Calu3 (cell line): ENCODE results near the gene KCNH6. TPM values are rescaled to one million over a fixed set of nuclear protein-coding genes. Genes with fewer than 3 reads are reported as not detected.

Source experiments
- BruUV-seq: library from RNA; stranded (reverse); fragments of 400-500 nt; replicated peaks from 2 replicates; lab custom pipeline; 2021; lab: Mats Ljungman, UMichigan
- CTCF ChIA-PET: fragments of 300-600 bp; sonication (Branson Sonifier 250); formaldehyde crosslinking; loops from one replicate; lab custom pipeline; 2022; ENCODE audit warnings: antibody characterized with exemption; lab: Charles Lee
- DNase-seq: peaks from one replicate; pipeline ENCODE4 v3.0.0; 2022
- H3K27ac Mint-ChIP-seq: one replicate; pipeline ENCODE4 v1.8.0; 2022; ENCODE audit warnings: mixed read lengths; ENCODE audit not compliant: unreplicated experiment
- H3K27me3 Mint-ChIP-seq: one replicate; pipeline ENCODE4 v1.8.0; 2022; ENCODE audit warnings: mixed read lengths; ENCODE audit not compliant: unreplicated experiment
- H3K36me3 Mint-ChIP-seq: one replicate; pipeline ENCODE4 v1.8.0; 2022; ENCODE audit warnings: mild to moderate bottlenecking, moderate library complexity, mixed read lengths; ENCODE audit not compliant: insufficient read depth, unreplicated experiment
- H3K4me1 Mint-ChIP-seq: one replicate; pipeline ENCODE4 v1.8.0; 2022; ENCODE audit warnings: mild to moderate bottlenecking, low read depth, mixed read lengths; ENCODE audit not compliant: unreplicated experiment
- H3K4me3 Mint-ChIP-seq: one replicate; pipeline ENCODE4 v1.8.0; 2022; ENCODE audit warnings: mild to moderate bottlenecking, low read depth, moderate library complexity, mixed read lengths; ENCODE audit not compliant: unreplicated experiment
- H3K9me3 Mint-ChIP-seq: one replicate; pipeline ENCODE4 v1.8.0; 2022; ENCODE audit warnings: low read depth, mixed read lengths; ENCODE audit not compliant: unreplicated experiment
- intact Hi-C: fragments of 100-400 bp; cut with micrococcal nuclease; formaldehyde crosslinking; loops from one replicate; pipeline ENCODE4 v1.10.0; 2022; ENCODE audit not compliant: unreplicated experiment
- total RNA-seq: library from RNA; stranded (reverse); gene quantifications from 2 replicates; pipeline ENCODE4 v1.2.3, GENCODE V29; 2022
- TF ChIP-seq, protein P1 (sequence below): fragments of 200-600 bp; IDR thresholded peaks from one replicate; pipeline ENCODE4 v1.8.0; 2022; ENCODE audit warnings: antibody characterized with exemption; ENCODE audit not compliant: unreplicated experiment

KCNH6 gene
- total RNA-seq, 1 experiment from 2014 or later: not detected

DNA sequence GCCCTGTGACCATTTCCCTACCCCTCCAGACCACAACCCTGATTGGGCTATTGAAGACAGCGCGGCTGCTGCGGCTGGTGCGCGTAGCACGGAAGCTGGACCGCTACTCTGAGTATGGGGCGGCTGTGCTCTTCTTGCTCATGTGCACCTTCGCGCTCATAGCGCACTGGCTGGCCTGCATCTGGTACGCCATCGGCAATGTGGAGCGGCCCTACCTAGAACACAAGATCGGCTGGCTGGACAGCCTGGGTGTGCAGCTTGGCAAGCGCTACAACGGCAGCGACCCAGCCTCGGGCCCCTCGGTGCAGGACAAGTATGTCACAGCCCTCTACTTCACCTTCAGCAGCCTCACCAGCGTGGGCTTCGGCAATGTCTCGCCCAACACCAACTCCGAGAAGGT is 12.5 kb downstream of the KCNH6 start:
- Mint-ChIP-seq H3K4me3 (no peak overlapping the region), H3K27ac (no peak overlapping the region), H3K27me3 (peaks cover 47% of the 10 kb centered on the region), H3K9me3 (no peaks in the 10 kb centered on the region), H3K4me1 (no peaks in the 10 kb centered on the region), H3K36me3 (no peaks in the 10 kb centered on the region)
- no peak for DNase-seq
- CTCF ChIA-PET: no interaction called here
- intact Hi-C loops: no loop called here
- BruUV-seq: no TSS peak
- TF ChIP-seq, protein P1, sequence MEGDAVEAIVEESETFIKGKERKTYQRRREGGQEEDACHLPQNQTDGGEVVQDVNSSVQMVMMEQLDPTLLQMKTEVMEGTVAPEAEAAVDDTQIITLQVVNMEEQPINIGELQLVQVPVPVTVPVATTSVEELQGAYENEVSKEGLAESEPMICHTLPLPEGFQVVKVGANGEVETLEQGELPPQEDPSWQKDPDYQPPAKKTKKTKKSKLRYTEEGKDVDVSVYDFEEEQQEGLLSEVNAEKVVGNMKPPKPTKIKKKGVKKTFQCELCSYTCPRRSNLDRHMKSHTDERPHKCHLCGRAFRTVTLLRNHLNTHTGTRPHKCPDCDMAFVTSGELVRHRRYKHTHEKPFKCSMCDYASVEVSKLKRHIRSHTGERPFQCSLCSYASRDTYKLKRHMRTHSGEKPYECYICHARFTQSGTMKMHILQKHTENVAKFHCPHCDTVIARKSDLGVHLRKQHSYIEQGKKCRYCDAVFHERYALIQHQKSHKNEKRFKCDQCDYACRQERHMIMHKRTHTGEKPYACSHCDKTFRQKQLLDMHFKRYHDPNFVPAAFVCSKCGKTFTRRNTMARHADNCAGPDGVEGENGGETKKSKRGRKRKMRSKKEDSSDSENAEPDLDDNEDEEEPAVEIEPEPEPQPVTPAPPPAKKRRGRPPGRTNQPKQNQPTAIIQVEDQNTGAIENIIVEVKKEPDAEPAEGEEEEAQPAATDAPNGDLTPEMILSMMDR: no peak

DNA sequence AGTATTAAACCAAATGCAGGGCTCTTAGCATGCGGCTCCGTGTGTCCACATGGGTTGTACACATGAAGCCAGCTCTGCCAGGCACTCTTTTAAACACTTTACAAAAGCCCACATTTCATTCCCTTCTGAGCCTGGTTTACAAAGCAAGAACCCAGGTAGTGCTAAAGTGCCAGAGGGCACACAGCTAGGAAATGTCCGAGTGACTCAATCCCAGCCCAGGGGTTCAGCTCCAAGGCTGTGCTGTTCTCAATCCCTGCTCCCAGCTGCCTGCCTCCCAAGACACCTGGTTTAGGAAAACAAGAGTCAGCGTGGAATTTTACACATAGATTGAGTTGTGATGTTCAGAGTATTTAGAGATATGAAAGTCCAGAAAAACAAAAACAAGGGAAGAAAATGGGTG is 13.8 kb downstream of the KCNH6 start:
- no peak for DNase-seq
- TF ChIP-seq, protein P1: no peak
- H3K4me3 Mint-ChIP-seq: no peak overlapping the region
- H3K36me3 Mint-ChIP-seq: no peaks in the 10 kb centered on the region
- CTCF ChIA-PET: no interaction called here
- no TSS peak for BruUV-seq
- intact Hi-C loops: no loop called here
- no peak overlapping the region for H3K27ac Mint-ChIP-seq
- peaks cover 53% of the 10 kb centered on the region for H3K27me3 Mint-ChIP-seq
- no peaks in the 10 kb centered on the region for H3K4me1 Mint-ChIP-seq
- no peaks in the 10 kb centered on the region for H3K9me3 Mint-ChIP-seq

GRCh38 chr17:63537991-63538692 is 15.0 kb downstream of the KCNH6 start:
- Mint-ChIP-seq H3K4me3 (no peak overlapping the region), H3K36me3 (no peaks in the 10 kb centered on the region), H3K27ac (no peak overlapping the region), H3K27me3 (peaks cover 53% of the 10 kb centered on the region), H3K4me1 (peaks cover 8% of the 10 kb centered on the region), H3K9me3 (no peaks in the 10 kb centered on the region)
- CTCF ChIA-PET: no interaction called here
- DNase-seq: no peak
- TF ChIP-seq, protein P1: no peak
- BruUV-seq: no TSS peak
- intact Hi-C loops: no loop called here

DNA sequence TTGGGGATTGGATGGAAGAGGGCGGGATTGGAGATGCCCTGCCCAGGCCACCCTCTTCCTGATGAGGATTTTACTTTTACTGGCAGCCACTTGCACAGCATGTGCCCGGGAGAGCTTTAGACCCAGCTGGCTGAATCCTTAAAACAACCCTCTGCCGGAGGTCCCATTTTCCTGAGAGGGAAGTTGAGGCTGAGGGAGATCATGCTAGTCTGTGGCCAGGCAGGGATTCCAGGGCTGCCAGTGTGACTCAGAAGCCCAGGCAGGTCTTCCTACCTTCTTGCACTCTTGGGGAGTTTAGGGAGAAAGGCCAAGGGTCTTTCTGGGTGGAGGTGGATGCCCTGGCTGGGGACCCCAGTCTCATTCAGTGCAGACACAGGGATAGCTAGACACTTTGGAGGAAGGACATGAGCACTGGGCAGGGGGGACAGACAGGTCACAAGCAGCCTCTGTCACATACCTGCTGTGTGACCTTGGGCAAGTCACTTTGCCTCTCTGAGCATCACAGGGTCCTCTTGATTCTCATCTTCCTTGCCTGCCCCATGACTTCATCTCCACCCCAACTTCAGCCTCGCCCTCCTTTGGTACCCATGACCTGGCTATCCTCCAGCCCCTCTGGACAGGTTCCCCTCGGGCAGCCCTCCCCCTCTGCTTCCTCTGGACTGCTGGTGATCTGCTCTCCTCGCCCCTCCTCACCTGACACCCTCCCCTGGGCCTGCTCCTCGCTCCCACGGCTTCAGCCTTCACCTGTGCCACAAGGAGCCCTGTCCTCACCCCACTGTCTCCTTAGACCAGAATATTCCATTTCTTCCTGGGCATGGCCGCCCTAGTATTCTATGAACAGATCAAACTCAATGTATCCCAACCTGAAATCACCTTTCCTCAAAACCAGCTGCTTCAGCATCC is 15.8 kb downstream of the KCNH6 start:
- H3K4me1 Mint-ChIP-seq: peaks cover 8% of the 10 kb centered on the region
- no peak for DNase-seq
- TF ChIP-seq, protein P1: no peak
- intact Hi-C loops: no loop called here
- no peak overlapping the region for H3K27ac Mint-ChIP-seq
- peaks cover 53% of the 10 kb centered on the region for H3K27me3 Mint-ChIP-seq
- CTCF ChIA-PET: no interaction called here
- H3K9me3 Mint-ChIP-seq: no peaks in the 10 kb centered on the region
- H3K36me3 Mint-ChIP-seq: no peaks in the 10 kb centered on the region
- no peak overlapping the region for H3K4me3 Mint-ChIP-seq
- BruUV-seq: no TSS peak
